ENCODE data around the gene NOX4.
"Not testable (repeated sequence)": the region's sequence is repeated elsewhere in the genome, so short reads cannot be mapped to it uniquely, and the experiment has no call there.

NOX4 gene

GRCh38 chr11:89378986-89379385 is 112.2 kb downstream of the NOX4 start:
- DNase-seq = not testable (repeated sequence)

- DNase-seq = not testable (repeated sequence)
These were observed 121.8 kb downstream of the NOX4 start for GRCh38 chr11:89369356-89369755.

GRCh38 chr11:89364856-89365255 is 126.3 kb downstream of the NOX4 start:
- DNase-seq = not testable (repeated sequence)

- no peak for DNase-seq
These were observed 129.4 kb downstream of the NOX4 start for GRCh38 chr11:89361734-89362133.

GRCh38 chr11:89359208-89359607 is 132.0 kb downstream of the NOX4 start:
- DNase-seq = not testable (repeated sequence)

- no peak for DNase-seq
These were observed 132.4 kb downstream of the NOX4 start for GRCh38 chr11:89358761-89359160.

GRCh38 chr11:89355646-89356045 is 135.5 kb downstream of the NOX4 start:
- DNase-seq = no peak

- not testable (repeated sequence) for DNase-seq
These were observed 136.7 kb downstream of the NOX4 start for GRCh38 chr11:89354513-89354912.

GRCh38 chr11:89347071-89347470 is 144.1 kb downstream of the NOX4 start:
- no peak for DNase-seq

- DNase-seq = no peak
These were observed 144.6 kb downstream of the NOX4 start for GRCh38 chr11:89346601-89347000.

GRCh38 chr11:89342880-89343572 is 148.1 kb downstream of the NOX4 start:
- DNase-seq = not testable (repeated sequence)

GRCh38 chr11:89340450-89340849 is 150.7 kb downstream of the NOX4 start:
- not testable (repeated sequence) for DNase-seq

GRCh38 chr11:89338073-89338472 is 153.1 kb downstream of the NOX4 start:
- DNase-seq = not testable (repeated sequence)

- not testable (repeated sequence) for DNase-seq
These were observed 154.0 kb downstream of the NOX4 start for GRCh38 chr11:89337100-89337650.

GRCh38 chr11:89333704-89334103 is 157.5 kb downstream of the NOX4 start:
- DNase-seq = not testable (repeated sequence)

GRCh38 chr11:89331940-89332339 is 159.2 kb downstream of the NOX4 start:
- not testable (repeated sequence) for DNase-seq

- no peak for DNase-seq
These were observed 163.3 kb downstream of the NOX4 start for GRCh38 chr11:89327885-89328284.

GRCh38 chr11:89321401-89321800 is 169.8 kb downstream of the NOX4 start:
- DNase-seq = no peak

GRCh38 chr11:89310607-89311006 is 180.6 kb downstream of the NOX4 start:
- not testable (repeated sequence) for DNase-seq

- DNase-seq = not testable (repeated sequence)
These were observed 181.7 kb downstream of the NOX4 start for GRCh38 chr11:89309321-89309985.

GRCh38 chr11:89308272-89308671 is 182.9 kb downstream of the NOX4 start:
- DNase-seq = not testable (repeated sequence)

- DNase-seq = not testable (repeated sequence)
These were observed 188.1 kb downstream of the NOX4 start for GRCh38 chr11:89303029-89303428.

- not testable (repeated sequence) for DNase-seq
These were observed 196.2 kb downstream of the NOX4 start for GRCh38 chr11:89295023-89295422.
